Measurements from ENCODE around the gene TPPP3.

DNA sequence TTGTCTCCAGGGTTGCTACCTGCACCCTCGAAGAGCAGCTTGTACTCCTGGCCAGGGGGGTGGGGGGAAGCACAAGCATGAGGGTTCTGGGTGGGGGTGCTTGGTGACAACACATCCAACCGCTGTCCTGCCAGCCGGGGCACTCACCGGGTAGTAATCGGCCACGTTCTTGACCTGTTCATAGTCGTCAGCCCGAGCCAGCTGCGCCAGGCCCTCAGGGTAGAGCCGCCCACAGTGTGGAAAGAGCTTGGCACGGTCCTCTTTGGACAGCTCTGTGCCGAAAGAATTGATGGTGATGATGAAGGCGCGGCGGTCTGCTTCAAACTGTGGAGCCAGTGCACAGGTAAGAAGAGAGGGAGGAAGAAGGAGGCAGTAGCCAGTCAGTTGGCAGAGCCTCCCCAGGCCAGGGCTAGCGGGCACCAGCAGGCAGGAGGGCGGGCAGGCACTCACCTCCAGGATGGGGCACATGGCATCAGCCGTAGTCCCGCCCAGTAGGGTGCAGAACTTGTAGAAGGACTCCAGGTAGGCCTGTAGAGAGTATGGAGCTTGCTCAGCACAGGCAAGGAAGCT, 45.6 kb upstream of the TPPP3 start:
- TF ChIP-seq POLR2A (IDR thresholded peaks at IDR 0.05) (no peak), CTCF (IDR thresholded peaks at IDR 0.05) (no peak)
